Mesodermal cell (in vitro differentiated cells): ENCODE measurements around the gene RIOX2.

Experiments
- H3K27ac ChIP-seq: 2 replicates; pipeline ENCODE4 v1.7.0; 2013; ENCODE audit warnings: mild to moderate bottlenecking, low read depth, low read length, moderate library complexity; ENCODE audit not compliant: severe bottlenecking
- H3K36me3 ChIP-seq: 2 replicates; pipeline ENCODE4 v1.7.1; 2013; ENCODE audit warnings: mild to moderate bottlenecking, low read length, moderate library complexity; ENCODE audit not compliant: control insufficient read depth, insufficient read depth
- H3K4me1 ChIP-seq: one replicate; pipeline ENCODE4 v1.7.1; 2013; ENCODE audit warnings: mild to moderate bottlenecking, low read length; ENCODE audit not compliant: insufficient read depth, control insufficient read depth, poor library complexity, severe bottlenecking
- H3K4me3 ChIP-seq: 2 replicates; pipeline ENCODE4 v1.7.0; 2013; ENCODE audit warnings: low read length, control low read depth, mild to moderate bottlenecking; ENCODE audit not compliant: insufficient read depth, poor library complexity, severe bottlenecking; ENCODE audit errors: extremely low read depth
- H3K9me3 ChIP-seq: 2 replicates; pipeline ENCODE4 v1.7.1; 2013; ENCODE audit warnings: mild to moderate bottlenecking, low read length, moderate library complexity; ENCODE audit not compliant: control insufficient read depth
- WGBS, 2 experiments: methylation state at CpG; one replicate each; pipeline ENCODE4 v1.1.5; 2013; ENCODE audit warnings: missing lambda C conversion rate in 2 of 2; ENCODE audit not compliant: insufficient coverage in 2 of 2; 5-methylcytosine and 5-hydroxymethylcytosine counted together

RIOX2 gene

DNA sequence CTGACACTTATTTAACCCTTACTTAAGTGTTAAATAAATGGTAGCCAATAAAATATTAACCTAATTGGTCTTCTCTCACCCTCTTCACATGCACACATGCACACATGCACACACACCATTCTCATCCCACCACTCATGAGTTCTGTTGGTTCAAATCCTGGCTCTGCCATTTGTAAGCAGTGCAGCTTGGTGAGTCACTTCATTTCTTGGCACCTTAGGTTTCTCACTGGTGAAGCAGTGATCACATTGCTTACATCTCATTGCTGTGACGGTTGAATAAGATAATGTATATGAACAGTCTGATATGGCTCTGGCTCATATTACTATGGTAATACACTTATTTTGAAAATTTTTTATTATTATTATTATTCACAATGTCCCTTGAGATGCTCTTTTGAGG, 33.8 kb downstream of the RIOX2 start:
- no peaks in the 10 kb centered on the region for H3K4me1 ChIP-seq
- peaks cover 14% of the 10 kb centered on the region for H3K36me3 ChIP-seq
- no CpG with 5 or more reads among the region's 1 CpG for WGBS, 2 experiments
- H3K27ac ChIP-seq, result no peak overlapping the region
- H3K9me3 ChIP-seq, result no peaks in the 10 kb centered on the region
- no peak overlapping the region for H3K4me3 ChIP-seq

DNA sequence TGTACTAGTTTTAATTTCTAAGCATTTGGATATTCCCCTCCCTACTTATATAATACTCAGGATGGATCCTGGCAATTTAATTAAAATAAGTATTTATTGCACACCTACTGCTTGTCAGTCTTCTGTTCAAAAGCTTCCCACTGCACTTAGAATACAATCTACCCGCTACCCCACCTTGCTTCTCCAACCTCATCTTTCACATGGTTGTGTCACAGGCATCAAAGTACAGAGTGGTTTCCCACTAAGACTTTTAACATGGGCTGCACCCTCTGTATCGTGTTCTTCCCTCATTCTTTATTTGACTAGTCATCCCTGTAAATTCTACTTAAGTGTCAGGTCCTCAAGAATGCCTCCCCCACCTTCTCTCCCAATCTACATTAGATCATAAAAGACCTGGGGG, 35.0 kb downstream of the RIOX2 start:
- no peak overlapping the region for H3K27ac ChIP-seq
- WGBS, 2 experiments, result 90 to 94% methylated on average over 2 of the region's 2 CpGs
- no peaks in the 10 kb centered on the region for H3K4me1 ChIP-seq
- H3K4me3 ChIP-seq, result no peak overlapping the region
- H3K9me3 ChIP-seq, result no peaks in the 10 kb centered on the region
- H3K36me3 ChIP-seq, result peaks cover 12% of the 10 kb centered on the region

DNA sequence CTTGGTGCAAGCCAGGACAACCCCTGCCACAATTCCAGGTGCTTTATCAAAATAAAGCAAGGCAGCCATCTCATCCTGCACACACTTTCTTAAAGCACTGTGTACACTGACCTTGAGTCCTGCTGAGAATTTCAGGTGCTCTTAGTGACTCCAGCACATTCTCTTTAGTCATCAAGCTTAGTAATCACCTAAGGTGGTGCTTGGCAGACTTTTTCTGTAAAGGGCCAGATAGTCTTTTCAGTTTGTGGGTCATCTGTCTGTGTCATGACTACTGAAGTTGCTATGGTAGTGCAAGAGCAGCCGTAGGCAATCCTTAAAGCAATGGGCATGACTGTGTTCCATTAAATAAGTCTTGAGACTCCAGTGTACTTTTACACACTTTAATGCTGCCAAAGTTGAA, 36.4 kb downstream of the RIOX2 start:
- no peak overlapping the region for H3K4me3 ChIP-seq
- WGBS, 2 experiments, result 83% methylated on average over 1 of the region's 1 CpG; no CpG with 5 or more reads in 1 of the 2 experiments
- no peaks in the 10 kb centered on the region for H3K9me3 ChIP-seq
- H3K4me1 ChIP-seq, result no peaks in the 10 kb centered on the region
- no peak overlapping the region for H3K27ac ChIP-seq
- peaks cover 10% of the 10 kb centered on the region for H3K36me3 ChIP-seq

DNA sequence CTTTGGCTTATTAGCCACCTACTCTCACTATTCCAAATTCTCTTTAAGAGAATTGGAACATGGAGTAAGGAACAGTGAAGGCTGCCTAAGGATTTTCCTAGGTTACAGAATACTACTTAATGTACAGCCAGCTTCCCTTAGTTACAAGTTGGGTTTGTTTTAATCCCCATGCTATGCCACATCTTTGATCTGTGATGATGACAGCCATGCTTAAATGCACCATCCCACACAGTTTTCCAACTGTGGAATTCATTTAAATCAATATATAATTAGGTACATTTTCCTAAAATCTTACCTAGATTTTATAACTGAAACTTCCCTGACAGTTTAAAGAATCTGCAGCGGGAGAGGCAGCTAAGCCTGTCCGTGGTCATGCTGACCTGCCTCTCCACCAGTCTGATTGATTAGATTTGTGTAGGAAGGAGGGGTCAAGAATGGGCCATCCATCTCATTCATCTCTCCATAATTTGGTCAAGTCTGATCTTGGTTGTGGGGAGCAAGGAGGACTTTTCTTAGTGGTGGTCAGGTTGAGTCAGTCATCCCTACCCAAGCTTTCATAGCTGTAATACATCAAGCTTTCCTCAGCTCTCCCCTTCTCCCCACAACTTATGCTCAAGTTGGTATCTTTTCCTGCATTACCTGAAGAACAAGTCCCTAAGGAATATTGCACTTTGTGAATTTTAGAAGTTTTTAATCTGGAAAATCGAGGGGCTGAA, 37.1 kb downstream of the RIOX2 start:
- H3K4me1 ChIP-seq, result no peaks in the 10 kb centered on the region
- H3K9me3 ChIP-seq, result no peaks in the 10 kb centered on the region
- no peak overlapping the region for H3K27ac ChIP-seq
- H3K4me3 ChIP-seq, result no peak overlapping the region
- WGBS, 2 experiments, result 85 to 100% methylated on average over 1 of the region's 3 CpGs
- H3K36me3 ChIP-seq, result peaks cover 10% of the 10 kb centered on the region

DNA sequence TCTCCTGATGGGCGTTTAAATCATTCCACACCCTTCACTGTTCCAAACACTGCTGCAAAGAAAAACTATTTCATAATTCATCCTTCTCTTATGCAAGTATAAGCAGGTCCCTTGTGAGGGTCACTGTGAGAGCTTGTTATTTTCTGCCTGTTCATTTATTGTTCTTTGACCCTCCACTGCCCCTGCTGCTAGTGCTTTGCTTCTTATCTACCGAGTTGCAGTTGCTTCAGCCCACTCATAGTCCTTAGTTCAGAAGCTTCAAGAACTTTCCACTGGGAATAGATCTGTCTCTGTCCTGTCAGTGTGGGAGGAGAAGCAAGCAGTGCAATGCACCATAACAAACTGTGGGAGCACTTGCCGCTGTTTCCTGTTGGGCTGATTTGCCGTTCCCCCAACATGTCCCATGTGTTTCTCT, 39.8 kb downstream of the RIOX2 start:
- Histone ChIP-seq H3K9me3 (no peaks in the 10 kb centered on the region), H3K4me3 (no peak overlapping the region), H3K27ac (no peak overlapping the region), H3K36me3 (peaks cover 5% of the 10 kb centered on the region), H3K4me1 (no peaks in the 10 kb centered on the region)
- 91 to 95% methylated on average over 2 to 3 of the region's 4 CpGs for WGBS, 2 experiments

DNA sequence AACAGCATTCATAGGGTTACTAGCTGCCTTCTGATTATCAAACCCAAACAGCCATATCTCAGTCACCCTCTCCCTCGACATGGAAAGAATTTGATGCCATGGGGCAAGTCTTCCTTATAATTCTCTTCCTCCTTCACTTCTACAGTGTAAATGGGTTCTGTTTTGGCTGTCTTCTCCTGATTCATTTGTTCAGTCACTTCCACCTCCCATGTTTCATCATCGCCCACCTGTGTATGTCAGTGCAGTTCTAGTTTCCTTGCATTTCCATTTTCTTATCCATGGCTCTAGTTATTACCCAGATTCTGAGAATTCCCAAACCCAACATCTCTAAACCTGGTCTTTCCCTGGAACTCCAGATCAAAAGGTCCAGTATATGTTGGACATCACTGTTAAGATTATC, 41.0 kb downstream of the RIOX2 start:
- 50% methylated on average over 2 of the region's 2 CpGs for WGBS, 2 experiments
- H3K4me3 ChIP-seq, result no peak overlapping the region
- no peaks in the 10 kb centered on the region for H3K4me1 ChIP-seq
- no peaks in the 10 kb centered on the region for H3K36me3 ChIP-seq
- no peak overlapping the region for H3K27ac ChIP-seq
- no peaks in the 10 kb centered on the region for H3K9me3 ChIP-seq

DNA sequence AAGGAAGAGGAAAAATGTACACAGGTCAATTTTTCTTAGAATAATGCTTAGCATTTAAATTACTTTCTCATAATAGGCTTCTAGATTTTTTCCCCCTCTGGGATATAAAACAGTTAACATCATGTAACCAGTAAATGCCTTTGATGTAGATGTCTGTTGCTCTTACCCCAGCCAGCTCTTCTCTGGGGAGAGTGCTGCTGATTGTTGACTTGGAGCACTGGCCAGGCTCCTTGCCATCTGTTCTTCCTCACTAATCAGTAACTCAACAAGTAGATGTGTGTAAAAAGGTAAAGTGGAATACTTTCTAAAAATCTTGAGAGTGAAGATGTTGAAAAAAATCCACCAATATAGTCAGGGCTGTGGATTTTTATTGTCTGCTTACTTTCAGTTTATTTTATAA, 42.2 kb downstream of the RIOX2 start:
- no peak overlapping the region for H3K27ac ChIP-seq
- no peaks in the 10 kb centered on the region for H3K9me3 ChIP-seq
- H3K4me3 ChIP-seq, result no peak overlapping the region
- no peaks in the 10 kb centered on the region for H3K36me3 ChIP-seq
- no peaks in the 10 kb centered on the region for H3K4me1 ChIP-seq

DNA sequence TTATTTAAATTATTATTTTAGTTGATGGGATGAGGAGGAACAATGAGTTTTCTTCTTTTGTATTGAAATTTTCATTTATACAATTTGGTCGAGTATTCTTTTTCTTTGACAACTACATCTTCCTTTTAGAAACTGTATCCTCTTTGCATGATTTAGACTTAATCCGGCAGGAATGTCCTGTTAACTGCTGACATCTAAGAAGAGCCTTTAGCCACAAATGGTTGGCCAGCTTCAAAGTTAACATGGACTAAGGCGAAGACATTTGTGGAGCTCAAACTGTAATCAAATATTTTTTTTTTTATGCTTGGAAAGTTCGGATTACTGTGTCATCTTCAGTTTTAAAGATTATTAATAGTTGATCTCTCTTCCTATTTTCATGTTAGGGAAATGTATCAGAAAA, 43.2 kb downstream of the RIOX2 start:
- 92 to 100% methylated on average over 1 to 2 of the region's 4 CpGs for WGBS, 2 experiments
- Histone ChIP-seq H3K9me3 (no peaks in the 10 kb centered on the region), H3K36me3 (no peaks in the 10 kb centered on the region), H3K4me3 (no peak overlapping the region), H3K27ac (no peak overlapping the region), H3K4me1 (no peaks in the 10 kb centered on the region)

DNA sequence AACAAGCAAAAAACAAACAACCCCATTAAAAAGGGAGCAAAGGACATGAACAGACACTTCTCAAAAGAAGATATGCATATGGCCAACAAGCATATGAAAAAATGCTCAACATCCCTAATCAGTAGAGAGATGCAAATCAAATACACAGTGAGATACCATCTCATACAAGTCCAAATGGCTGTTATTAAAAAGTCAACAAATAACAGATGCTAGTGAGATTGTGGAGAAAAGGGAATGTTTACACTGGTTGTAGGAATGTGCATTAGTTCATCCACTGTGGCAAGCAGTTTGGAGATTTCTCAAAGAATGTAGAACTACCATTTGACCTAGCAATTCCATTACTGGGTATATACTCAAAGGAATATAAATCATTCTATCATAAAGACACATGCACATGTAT, 44.5 kb downstream of the RIOX2 start:
- H3K4me3 ChIP-seq, result no peak overlapping the region
- no peaks in the 10 kb centered on the region for H3K9me3 ChIP-seq
- no peaks in the 10 kb centered on the region for H3K36me3 ChIP-seq
- no peak overlapping the region for H3K27ac ChIP-seq
- no peaks in the 10 kb centered on the region for H3K4me1 ChIP-seq

DNA sequence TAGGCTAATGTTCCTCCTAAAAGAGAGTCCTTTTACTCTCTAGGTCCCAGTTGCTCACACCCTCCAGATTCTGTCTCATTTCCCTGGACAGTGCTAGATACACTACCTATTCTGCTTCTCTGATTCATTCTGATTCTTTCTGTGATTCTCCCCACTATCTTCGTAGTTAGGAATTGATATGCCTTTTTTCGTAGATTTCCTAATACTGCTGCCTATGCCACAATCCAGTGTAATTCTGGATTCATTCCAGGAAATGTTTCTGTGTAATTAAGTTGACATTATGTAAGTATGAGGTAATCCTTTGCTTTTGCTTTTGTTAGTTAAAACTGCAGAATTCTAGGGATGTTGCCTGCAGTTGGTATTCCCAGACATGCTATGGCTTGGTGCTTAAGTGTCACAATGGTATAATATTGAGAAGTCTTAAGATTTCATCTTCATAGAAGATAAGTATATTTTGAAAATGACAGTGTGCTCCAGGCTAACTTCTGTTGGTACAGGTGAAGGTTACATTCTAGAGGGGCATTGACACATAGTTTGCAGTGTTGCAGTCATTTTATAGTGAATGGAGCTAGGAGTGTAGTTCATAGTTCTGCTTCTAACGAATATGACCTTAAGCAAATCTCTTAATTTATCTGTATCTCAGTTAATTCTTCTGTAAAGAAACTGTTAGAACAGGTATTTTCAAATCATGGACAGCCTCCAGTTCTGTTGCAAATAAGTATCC, 54.3 kb downstream of the RIOX2 start:
- WGBS, 2 experiments, result 60 to 63% methylated on average over 1 to 2 of the region's 3 CpGs
- no peak overlapping the region for H3K4me3 ChIP-seq
- no peak overlapping the region for H3K27ac ChIP-seq
- no peaks in the 10 kb centered on the region for H3K4me1 ChIP-seq
- H3K36me3 ChIP-seq, result peaks cover 10% of the 10 kb centered on the region
- H3K9me3 ChIP-seq, result no peaks in the 10 kb centered on the region

DNA sequence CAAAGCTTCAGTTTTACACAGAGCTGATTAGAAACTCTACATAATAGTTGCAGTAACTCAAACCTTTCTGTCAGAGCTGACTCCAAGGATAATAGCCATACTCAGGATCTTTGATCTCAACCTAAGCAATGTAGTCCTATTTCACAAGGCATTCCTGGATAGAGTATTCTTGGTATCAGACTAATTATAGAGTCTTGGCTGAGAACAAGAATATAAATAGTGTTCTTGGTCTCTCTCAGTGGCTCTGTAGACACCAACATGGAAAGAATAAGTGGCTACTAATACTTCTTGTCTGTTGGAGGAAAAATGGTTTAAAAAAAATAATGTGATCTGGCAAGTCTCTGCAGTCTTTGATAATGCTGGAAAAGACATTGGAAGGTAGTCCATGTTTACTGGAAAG, 55.7 kb downstream of the RIOX2 start:
- no peak overlapping the region for H3K4me3 ChIP-seq
- H3K27ac ChIP-seq, result no peak overlapping the region
- H3K9me3 ChIP-seq, result no peaks in the 10 kb centered on the region
- H3K36me3 ChIP-seq, result peaks cover 10% of the 10 kb centered on the region
- H3K4me1 ChIP-seq, result no peaks in the 10 kb centered on the region
